BLaER1 treated with 17β-estradiol and CSF1 and Interleukin-3, amounts not matched to agents 10 nM and 100 nM (cell line): ENCODE results near the gene RAB39A.
"Not testable (repeated sequence)": the region's sequence is repeated elsewhere in the genome, so short reads cannot be mapped to it uniquely, and the experiment has no call there.

ENCODE experiments used
- H3K27ac ChIP-seq, 11 experiments: shearing (Covaris generic); formaldehyde crosslinking; 2 replicates each; pipeline ENCODE4 v1.8.1; 2022
- H3K27me3 ChIP-seq, 11 experiments: shearing (Covaris generic); formaldehyde crosslinking; 2 replicates each; pipeline ENCODE4 v1.8.1; 2022
- H3K36me3 ChIP-seq, 11 experiments: shearing (Covaris generic); formaldehyde crosslinking; 2 replicates each; pipeline ENCODE4 v1.8.1; 2022
- H3K4me1 ChIP-seq, 10 experiments: shearing (Covaris generic); formaldehyde crosslinking; 2 replicates each; pipeline ENCODE4 v1.8.1; 2022
- H3K4me2 ChIP-seq, 11 experiments: shearing (Covaris generic); formaldehyde crosslinking; 2 replicates each; pipeline ENCODE4 v1.8.1; 2022
- H3K4me3 ChIP-seq, 10 experiments: shearing (Covaris generic); formaldehyde crosslinking; 2 replicates each; pipeline ENCODE4 v1.8.1; 2022
- H3K9ac ChIP-seq, 11 experiments: shearing (Covaris generic); formaldehyde crosslinking; 2 replicates each; pipeline ENCODE4 v1.8.1; 2022
- H3K9me3 ChIP-seq, 11 experiments: shearing (Covaris generic); formaldehyde crosslinking; replicated peaks in 1 of 11; 2 replicates each; pipeline ENCODE4 v1.8.1; 2022
- H4K20me1 ChIP-seq, 11 experiments: shearing (Covaris generic); formaldehyde crosslinking; 2 replicates each; pipeline ENCODE4 v1.8.1; 2022
- Cebpa-rat ChIP-seq, 11 experiments: shearing (Covaris generic); IDR thresholded peaks; 2 replicates each; pipeline ENCODE4 v1.8.1; 2022

The RAB39A gene

GRCh38 chr11:107924306-107924705 is 3.9 kb upstream of the RAB39A start:
- no peak for TF ChIP-seq Cebpa-rat (IDR thresholded peaks at IDR 0.05)
- H3K4me2 ChIP-seq = peak overlapping the region in 1 of 11 experiments; percentile 10; a peak in 1 of 22 replicates
- peaks cover 0 to 24% (median 10%) of the 10 kb centered on the region in 10 experiments; a peak in 12 of 20 replicates for H3K4me1 ChIP-seq
- H3K9me3 ChIP-seq = peaks cover 4 to 23% (median 14%) of the 10 kb centered on the region in 11 experiments; a peak in 14 of 22 replicates
- no peak overlapping the region for H3K9ac ChIP-seq
- no peaks in the 10 kb centered on the region for H4K20me1 ChIP-seq
- H3K27ac ChIP-seq = no peak overlapping the region
- H3K4me3 ChIP-seq = no peak overlapping the region
- H3K27me3 ChIP-seq = peaks cover 0 to 18% (median 10%) of the 10 kb centered on the region in 11 experiments; a peak in 15 of 22 replicates
- no peaks in the 10 kb centered on the region for H3K36me3 ChIP-seq

- H4K20me1 ChIP-seq = no peaks in the 10 kb centered on the region; a peak in 1 of 22 replicates
- H3K36me3 ChIP-seq = no peaks in the 10 kb centered on the region
- H3K9me3 ChIP-seq = peaks cover 4 to 25% (median 14%) of the 10 kb centered on the region in 11 experiments; a peak in 14 of 22 replicates
- peak overlapping the region; percentile 31 to 70 (median 61); a peak in 20 of 22 replicates for H3K4me2 ChIP-seq
- H3K27me3 ChIP-seq = peaks cover 0 to 24% (median 14%) of the 10 kb centered on the region in 11 experiments; a peak in 15 of 22 replicates
- H3K27ac ChIP-seq = no peak overlapping the region
- TF ChIP-seq Cebpa-rat (IDR thresholded peaks at IDR 0.05) = no peak
- no peak overlapping the region for H3K9ac ChIP-seq
- H3K4me3 ChIP-seq = peak overlapping the region in 9 of 10 experiments; percentile 15 to 60 (median 44); a peak in 11 of 20 replicates
- peaks cover 0 to 35% (median 10%) of the 10 kb centered on the region in 10 experiments; a peak in 12 of 20 replicates for H3K4me1 ChIP-seq
Observed at GRCh38 chr11:107927559-107927958, 689 bp upstream of the RAB39A start.

- H3K4me1 ChIP-seq = peaks cover 0 to 27% (median 8%) of the 10 kb centered on the region in 10 experiments; a peak in 10 of 20 replicates
- H3K27ac ChIP-seq = peak overlapping the region in 6 of 11 experiments; percentile 49 to 84 (median 71); a peak in 12 of 22 replicates
- peak overlapping the region; percentile 55 to 74 (median 65) for H3K4me3 ChIP-seq
- no peaks in the 10 kb centered on the region for H3K36me3 ChIP-seq
- H3K4me2 ChIP-seq = peak overlapping the region; percentile 71 to 89 (median 83)
- peak overlapping the region in 9 of 11 experiments; percentile 40 to 80 (median 71); a peak in 17 of 22 replicates for H3K9ac ChIP-seq
- H3K9me3 ChIP-seq = peaks cover 4 to 18% (median 10%) of the 10 kb centered on the region in 11 experiments; a peak in 14 of 22 replicates
- H4K20me1 ChIP-seq = no peaks in the 10 kb centered on the region; a peak in 1 of 22 replicates
- no peak for TF ChIP-seq Cebpa-rat (IDR thresholded peaks at IDR 0.05)
- peaks cover 0 to 24% (median 14%) of the 10 kb centered on the region in 11 experiments; a peak in 15 of 22 replicates for H3K27me3 ChIP-seq
Observed at GRCh38 chr11:107928767-107929507, 689 bp downstream of the RAB39A start.

GRCh38 chr11:107929611-107930200 is 1.5 kb downstream of the RAB39A start:
- TF ChIP-seq Cebpa-rat (IDR thresholded peaks at IDR 0.05) = no peak
- Histone ChIP-seq H3K9ac (peak overlapping the region in 3 of 11 experiments; percentile 71 to 80 (median 76); a peak in 3 of 22 replicates), H3K36me3 (no peaks in the 10 kb centered on the region), H3K9me3 (peaks cover 4 to 18% (median 10%) of the 10 kb centered on the region in 11 experiments; a peak in 14 of 22 replicates), H3K4me2 (peak overlapping the region in 6 of 11 experiments; percentile 71 to 89 (median 79); a peak in 12 of 22 replicates), H3K4me3 (peak overlapping the region in 6 of 10 experiments; percentile 61 to 74 (median 66); a peak in 10 of 20 replicates), H3K27ac (peak overlapping the region in 3 of 11 experiments; percentile 49 to 84 (median 79); a peak in 6 of 22 replicates), H3K27me3 (peaks cover 0 to 24% (median 14%) of the 10 kb centered on the region in 11 experiments; a peak in 15 of 22 replicates), H4K20me1 (no peaks in the 10 kb centered on the region; a peak in 1 of 22 replicates), H3K4me1 (peaks cover 0 to 25% (median 8%) of the 10 kb centered on the region in 10 experiments; a peak in 10 of 20 replicates)

GRCh38 chr11:107931206-107931605 is 3.0 kb downstream of the RAB39A start:
- Histone ChIP-seq H3K4me3 (no peak overlapping the region), H3K9ac (no peak overlapping the region), H3K4me1 (peaks cover 0 to 25% (median 8%) of the 10 kb centered on the region in 10 experiments; a peak in 10 of 20 replicates), H3K27me3 (peaks cover 0 to 24% (median 14%) of the 10 kb centered on the region in 11 experiments; a peak in 15 of 22 replicates), H4K20me1 (no peaks in the 10 kb centered on the region; a peak in 1 of 22 replicates), H3K36me3 (no peaks in the 10 kb centered on the region), H3K27ac (no peak overlapping the region), H3K4me2 (peak overlapping the region in 1 of 11 experiments; percentile 17; a peak in 1 of 22 replicates), H3K9me3 (peaks cover 4 to 18% (median 10%) of the 10 kb centered on the region in 11 experiments; a peak in 14 of 22 replicates)
- no peak for TF ChIP-seq Cebpa-rat (IDR thresholded peaks at IDR 0.05)

- Histone ChIP-seq H4K20me1 (no peaks in the 10 kb centered on the region), H3K4me1 (peaks cover 0 to 16% (median 6%) of the 10 kb centered on the region in 10 experiments; a peak in 12 of 20 replicates), H3K36me3 (no peaks in the 10 kb centered on the region), H3K4me3 (no peak overlapping the region), H3K9ac (no peak overlapping the region), H3K27ac (no peak overlapping the region), H3K4me2 (no peak overlapping the region), H3K9me3 (no peaks in the 10 kb centered on the region), H3K27me3 (no peaks in the 10 kb centered on the region)
- TF ChIP-seq Cebpa-rat (IDR thresholded peaks at IDR 0.05) = no peak
Observed at GRCh38 chr11:107947904-107948303, 19.7 kb downstream of the RAB39A start.

GRCh38 chr11:107948328-107948727 is 20.1 kb downstream of the RAB39A start:
- H3K4me3 ChIP-seq, H3K36me3 ChIP-seq, H3K9me3 ChIP-seq, H3K27me3 ChIP-seq, H3K27ac ChIP-seq, H3K9ac ChIP-seq, H3K4me2 ChIP-seq, H4K20me1 ChIP-seq: not testable (repeated sequence)
- peaks cover 0 to 20% (median 6%) of the 10 kb centered on the region in 10 experiments; a peak in 12 of 20 replicates for H3K4me1 ChIP-seq

GRCh38 chr11:107951155-107951554 is 22.9 kb downstream of the RAB39A start:
- H3K27ac ChIP-seq = no peak overlapping the region
- H3K36me3 ChIP-seq = no peaks in the 10 kb centered on the region
- no peak for TF ChIP-seq Cebpa-rat (IDR thresholded peaks at IDR 0.05)
- H3K27me3 ChIP-seq = no peaks in the 10 kb centered on the region
- peaks cover 0 to 29% (median 0%) of the 10 kb centered on the region in 10 experiments; a peak in 9 of 20 replicates for H3K4me1 ChIP-seq
- no peak overlapping the region for H3K4me2 ChIP-seq
- H3K4me3 ChIP-seq = no peak overlapping the region
- H4K20me1 ChIP-seq = no peaks in the 10 kb centered on the region
- H3K9me3 ChIP-seq = no peaks in the 10 kb centered on the region
- H3K9ac ChIP-seq = no peak overlapping the region
